B cell (primary cell): Measurements from ENCODE around the gene MYOCD.

Experiments used
- EZH2 ChIP-seq: IDR thresholded peaks from 2 replicates; pipeline ENCODE4 v1.6.1; 2012; ENCODE audit warnings: borderline replicate concordance, low read depth, mild to moderate bottlenecking, moderate library complexity, low read length; ENCODE audit not compliant: insufficient read depth, poor library complexity, severe bottlenecking
- TF ChIP-seq, protein P1 (sequence below): fragments of 200-600 bp; IDR thresholded peaks from one replicate; pipeline ENCODE4 v1.8.0; 2022; ENCODE audit warnings: antibody characterized with exemption, mild to moderate bottlenecking

DNA sequence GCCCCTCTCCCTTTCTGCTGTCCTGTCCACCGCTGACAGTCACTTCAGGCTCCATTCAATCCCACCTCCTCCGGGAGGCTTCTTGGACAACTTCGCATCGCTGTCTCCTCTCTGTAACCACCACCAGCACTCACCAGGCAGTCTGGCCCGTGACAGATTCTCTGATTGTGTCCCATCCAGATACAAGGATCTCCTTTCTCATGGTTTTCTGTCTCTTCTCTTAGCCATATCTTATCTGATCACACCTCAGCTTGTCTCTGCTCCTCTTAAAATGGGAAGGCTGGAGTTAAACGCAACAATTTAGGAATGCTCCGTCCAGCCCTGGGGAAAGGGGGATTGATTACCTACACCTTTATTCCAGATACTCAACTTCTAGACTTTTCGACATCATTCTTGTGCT, 66.7 kb downstream of the MYOCD start:
- TF ChIP-seq, protein P1, sequence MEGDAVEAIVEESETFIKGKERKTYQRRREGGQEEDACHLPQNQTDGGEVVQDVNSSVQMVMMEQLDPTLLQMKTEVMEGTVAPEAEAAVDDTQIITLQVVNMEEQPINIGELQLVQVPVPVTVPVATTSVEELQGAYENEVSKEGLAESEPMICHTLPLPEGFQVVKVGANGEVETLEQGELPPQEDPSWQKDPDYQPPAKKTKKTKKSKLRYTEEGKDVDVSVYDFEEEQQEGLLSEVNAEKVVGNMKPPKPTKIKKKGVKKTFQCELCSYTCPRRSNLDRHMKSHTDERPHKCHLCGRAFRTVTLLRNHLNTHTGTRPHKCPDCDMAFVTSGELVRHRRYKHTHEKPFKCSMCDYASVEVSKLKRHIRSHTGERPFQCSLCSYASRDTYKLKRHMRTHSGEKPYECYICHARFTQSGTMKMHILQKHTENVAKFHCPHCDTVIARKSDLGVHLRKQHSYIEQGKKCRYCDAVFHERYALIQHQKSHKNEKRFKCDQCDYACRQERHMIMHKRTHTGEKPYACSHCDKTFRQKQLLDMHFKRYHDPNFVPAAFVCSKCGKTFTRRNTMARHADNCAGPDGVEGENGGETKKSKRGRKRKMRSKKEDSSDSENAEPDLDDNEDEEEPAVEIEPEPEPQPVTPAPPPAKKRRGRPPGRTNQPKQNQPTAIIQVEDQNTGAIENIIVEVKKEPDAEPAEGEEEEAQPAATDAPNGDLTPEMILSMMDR, result no peak
- no peak for TF ChIP-seq EZH2
